ENCODE measurements around the gene DPT.

DNA sequence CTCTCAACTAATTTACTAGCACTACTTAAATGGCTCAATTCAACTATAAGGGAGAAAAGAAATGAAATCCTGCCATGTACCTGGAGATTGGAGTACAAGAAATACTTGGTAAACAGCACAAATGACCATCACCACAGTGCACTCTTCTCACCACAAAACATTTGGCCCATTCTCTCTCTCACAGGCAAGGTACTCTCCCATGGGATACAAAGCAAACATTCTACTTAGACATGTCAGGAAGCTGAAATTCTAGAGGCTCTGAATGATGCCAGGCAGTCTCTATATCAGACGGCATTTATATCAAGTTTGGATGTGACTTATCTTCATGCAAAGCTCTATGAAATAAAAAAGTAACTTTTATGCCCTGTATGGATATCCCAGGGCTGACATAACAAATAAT, 72.5 kb downstream of the DPT start:
- no peak for TF ChIP-seq EZH2phosphoT487 (IDR thresholded peaks at IDR 0.05; ENCODE audit: low read length)
- TF ChIP-seq EZH2 (optimal IDR thresholded peaks at IDR 0.05; ENCODE audit: low read depth, low read length): no peak

Data from MM.1S (cell line).